Measurements from ENCODE around the gene LRTM2.

LRTM2 gene

DNA sequence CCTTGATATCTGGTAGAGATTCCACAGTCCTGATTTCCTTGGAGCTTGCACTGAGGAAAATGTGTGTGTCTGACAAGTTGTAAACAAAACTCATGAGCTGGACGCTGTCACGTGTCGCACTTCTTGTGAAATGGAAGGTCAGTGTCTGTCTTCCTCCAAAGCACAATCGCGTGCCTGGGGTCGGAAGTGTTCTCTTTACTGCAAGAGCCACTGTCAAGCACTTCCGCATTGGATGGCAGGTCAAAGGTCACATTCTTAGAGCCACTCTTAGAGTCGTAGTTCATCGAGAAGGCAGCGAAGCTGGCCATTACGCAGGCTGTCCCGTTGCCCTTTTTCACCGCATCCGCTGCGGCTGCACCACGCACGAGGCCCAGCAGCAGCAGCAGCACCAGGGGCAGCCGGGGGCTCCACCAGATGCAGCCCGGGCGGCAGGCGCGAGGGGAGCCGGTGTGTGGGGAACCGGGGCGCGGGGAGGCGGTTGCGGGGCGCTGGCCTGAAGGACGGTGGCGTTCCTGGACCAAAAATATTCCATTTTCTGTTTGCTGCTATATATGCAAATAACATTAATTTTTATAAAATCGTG, 45.0 kb downstream of the LRTM2 start:
- no peaks in the 10 kb centered on the region for H3K4me1 ChIP-seq (ENCODE audit: insufficient read depth, low read length)
- H3K27ac ChIP-seq (ENCODE audit: low read depth, low read length) = no peak overlapping the region
- H3K27me3 ChIP-seq (ENCODE audit: control insufficient read depth in 1 of 2, insufficient read depth in 2 of 2, low read length in 2 of 2) = peaks cover 0 to 14% of the 10 kb centered on the region in 2 donors
- no peak overlapping the region for H3K9ac ChIP-seq (ENCODE audit: low read length)
- H3K9me3 ChIP-seq (ENCODE audit: low read length) = peaks cover 3% of the 10 kb centered on the region
- no peak overlapping the region for H3K4me3 ChIP-seq (ENCODE audit: low read depth in 1 of 2, low read length in 2 of 2)
- H3K36me3 ChIP-seq (ENCODE audit: insufficient read depth, low read length) = no peaks in the 10 kb centered on the region

GRCh38 chr12:1869145-1869544, 48.8 kb downstream of the LRTM2 start:
- Histone ChIP-seq H3K36me3 (ENCODE audit: insufficient read depth, low read length) (no peaks in the 10 kb centered on the region), H3K9ac (ENCODE audit: low read length) (no peak overlapping the region), H3K27ac (ENCODE audit: low read depth, low read length) (no peak overlapping the region), H3K27me3 (ENCODE audit: control insufficient read depth in 1 of 2, insufficient read depth in 2 of 2, low read length in 2 of 2) (peaks cover 0 to 14% of the 10 kb centered on the region in 2 donors), H3K4me1 (ENCODE audit: insufficient read depth, low read length) (no peaks in the 10 kb centered on the region), H3K4me3 (ENCODE audit: low read depth in 1 of 2, low read length in 2 of 2) (no peak overlapping the region), H3K9me3 (ENCODE audit: low read length) (peaks cover 3% of the 10 kb centered on the region)

DNA sequence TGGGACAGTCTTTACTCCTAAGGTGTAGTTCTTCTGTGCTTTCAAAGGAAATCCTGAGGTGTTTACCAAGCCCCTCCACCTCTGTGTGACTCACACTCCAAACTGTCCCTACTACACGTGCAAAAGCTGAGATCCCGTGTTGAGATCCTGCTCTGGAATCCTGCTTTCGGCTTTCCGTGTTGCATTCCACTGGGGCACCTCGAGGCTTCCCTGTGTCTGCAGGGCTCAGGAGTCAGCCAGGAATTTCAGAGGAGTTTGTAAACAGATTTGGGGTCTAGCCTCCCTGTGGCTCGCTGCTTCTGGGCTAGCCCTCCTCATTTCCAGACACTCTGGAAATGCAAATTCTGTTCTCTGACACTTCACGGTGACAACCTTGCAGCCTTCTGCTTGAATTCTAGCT, 49.7 kb downstream of the LRTM2 start:
- H3K9me3 ChIP-seq (ENCODE audit: low read length) = peaks cover 3% of the 10 kb centered on the region
- no peaks in the 10 kb centered on the region for H3K36me3 ChIP-seq (ENCODE audit: insufficient read depth, low read length)
- H3K27me3 ChIP-seq (ENCODE audit: control insufficient read depth in 1 of 2, insufficient read depth in 2 of 2, low read length in 2 of 2) = peaks cover 0 to 6% of the 10 kb centered on the region in 2 donors
- no peak overlapping the region for H3K27ac ChIP-seq (ENCODE audit: low read depth, low read length)
- no peaks in the 10 kb centered on the region for H3K4me1 ChIP-seq (ENCODE audit: insufficient read depth, low read length)
- no peak overlapping the region for H3K4me3 ChIP-seq (ENCODE audit: low read depth in 1 of 2, low read length in 2 of 2)
- H3K9ac ChIP-seq (ENCODE audit: low read length) = no peak overlapping the region

- Histone ChIP-seq H3K27ac (ENCODE audit: low read depth, low read length) (no peak overlapping the region), H3K27me3 (ENCODE audit: control insufficient read depth in 1 of 2, insufficient read depth in 2 of 2, low read length in 2 of 2) (no peaks in the 10 kb centered on the region), H3K4me1 (ENCODE audit: insufficient read depth, low read length) (no peaks in the 10 kb centered on the region), H3K36me3 (ENCODE audit: insufficient read depth, low read length) (no peaks in the 10 kb centered on the region), H3K9me3 (ENCODE audit: low read length) (peaks cover 3% of the 10 kb centered on the region), H3K9ac (ENCODE audit: low read length) (no peak overlapping the region), H3K4me3 (ENCODE audit: low read depth in 1 of 2, low read length in 2 of 2) (no peak overlapping the region)
Measured at GRCh38 chr12:1870998-1871917, 50.9 kb downstream of the LRTM2 start.

GRCh38 chr12:1872001-1872400, 51.6 kb downstream of the LRTM2 start:
- Histone ChIP-seq H3K9ac (ENCODE audit: low read length) (no peak overlapping the region), H3K4me1 (ENCODE audit: insufficient read depth, low read length) (no peaks in the 10 kb centered on the region), H3K27ac (ENCODE audit: low read depth, low read length) (no peak overlapping the region), H3K36me3 (ENCODE audit: insufficient read depth, low read length) (no peaks in the 10 kb centered on the region), H3K4me3 (ENCODE audit: low read depth in 1 of 2, low read length in 2 of 2) (no peak overlapping the region), H3K27me3 (ENCODE audit: control insufficient read depth in 1 of 2, insufficient read depth in 2 of 2, low read length in 2 of 2) (no peaks in the 10 kb centered on the region), H3K9me3 (ENCODE audit: low read length) (peaks cover 3% of the 10 kb centered on the region)

DNA sequence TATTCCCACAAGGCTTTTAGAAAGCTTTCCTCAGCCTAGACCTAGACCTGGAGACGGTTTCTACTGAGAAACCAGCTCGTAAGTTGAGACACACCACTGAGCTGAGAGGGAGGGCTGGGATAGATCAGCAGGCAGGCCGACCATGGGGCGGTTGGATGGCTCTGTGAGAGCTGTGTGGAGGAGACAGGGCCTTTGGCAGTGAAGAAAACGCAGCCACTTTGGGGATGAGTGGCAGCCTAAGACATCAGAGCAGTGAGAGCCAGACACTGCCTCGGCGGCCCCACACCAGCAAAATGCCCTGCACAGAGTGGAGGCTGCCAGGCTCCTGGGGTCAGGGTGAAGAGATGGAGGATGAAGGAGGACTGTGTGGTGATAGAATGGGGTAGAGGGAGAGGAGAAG, 52.1 kb downstream of the LRTM2 start:
- H3K27me3 ChIP-seq (ENCODE audit: control insufficient read depth in 1 of 2, insufficient read depth in 2 of 2, low read length in 2 of 2) = no peaks in the 10 kb centered on the region
- H3K4me1 ChIP-seq (ENCODE audit: insufficient read depth, low read length) = no peaks in the 10 kb centered on the region
- peaks cover 3% of the 10 kb centered on the region for H3K9me3 ChIP-seq (ENCODE audit: low read length)
- no peaks in the 10 kb centered on the region for H3K36me3 ChIP-seq (ENCODE audit: insufficient read depth, low read length)
- H3K27ac ChIP-seq (ENCODE audit: low read depth, low read length) = no peak overlapping the region
- H3K9ac ChIP-seq (ENCODE audit: low read length) = no peak overlapping the region
- no peak overlapping the region for H3K4me3 ChIP-seq (ENCODE audit: low read depth in 1 of 2, low read length in 2 of 2)

DNA sequence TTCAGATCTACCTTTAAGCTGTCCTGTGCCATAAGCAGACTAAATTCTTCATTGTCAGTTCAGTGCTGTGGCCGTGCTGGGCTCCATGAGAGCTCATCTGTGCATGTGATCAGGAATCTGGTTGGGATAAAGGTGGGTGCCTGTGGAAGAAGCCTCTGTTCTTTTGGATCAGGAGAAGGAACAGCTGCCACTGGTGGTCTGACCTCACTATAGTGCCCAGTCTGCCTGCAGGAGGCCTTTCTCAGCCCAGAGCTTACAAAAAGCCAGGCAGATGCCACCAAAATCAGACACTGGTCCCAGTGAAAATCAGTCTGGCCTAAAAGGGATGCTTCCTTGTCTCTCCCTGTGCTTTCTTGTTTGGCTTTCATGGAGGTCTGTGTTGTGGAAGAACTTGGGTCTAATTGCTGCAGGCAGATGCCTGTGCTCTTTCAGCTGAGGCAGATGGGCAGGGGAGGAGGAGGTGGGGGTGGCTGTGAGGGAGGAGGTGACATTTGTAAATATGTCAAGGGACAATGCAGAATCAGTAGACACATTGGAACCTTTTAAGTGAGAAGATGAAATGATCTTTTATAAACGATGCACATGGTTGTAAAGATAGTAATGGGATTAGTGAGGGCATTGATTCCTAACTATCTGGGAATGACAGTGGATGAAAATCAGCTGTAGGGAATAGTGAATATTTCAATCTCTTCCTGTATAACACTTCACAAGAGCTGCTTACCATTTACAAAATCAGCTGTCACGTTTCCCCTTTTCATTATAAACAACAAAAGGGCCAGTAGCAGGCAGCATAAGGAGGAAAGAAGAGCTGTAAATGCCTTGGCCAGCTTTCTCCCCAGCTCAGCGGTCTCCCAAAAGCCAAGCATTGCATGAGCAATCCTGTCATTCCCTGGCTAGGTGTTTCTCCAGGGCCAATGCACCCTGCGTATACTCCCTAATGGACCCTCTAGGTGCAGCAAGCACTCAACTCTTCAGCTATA, 53.5 kb downstream of the LRTM2 start:
- Histone ChIP-seq H3K27me3 (ENCODE audit: control insufficient read depth in 1 of 2, insufficient read depth in 2 of 2, low read length in 2 of 2) (no peaks in the 10 kb centered on the region), H3K36me3 (ENCODE audit: insufficient read depth, low read length) (no peaks in the 10 kb centered on the region), H3K4me3 (ENCODE audit: low read depth in 1 of 2, low read length in 2 of 2) (no peak overlapping the region), H3K27ac (ENCODE audit: low read depth, low read length) (no peak overlapping the region), H3K9me3 (ENCODE audit: low read length) (peaks cover 3% of the 10 kb centered on the region), H3K9ac (ENCODE audit: low read length) (no peak overlapping the region), H3K4me1 (ENCODE audit: insufficient read depth, low read length) (no peaks in the 10 kb centered on the region)

GRCh38 chr12:1875608-1876007, 55.2 kb downstream of the LRTM2 start:
- H3K27me3 ChIP-seq (ENCODE audit: control insufficient read depth in 1 of 2, insufficient read depth in 2 of 2, low read length in 2 of 2) = no peaks in the 10 kb centered on the region
- H3K4me3 ChIP-seq (ENCODE audit: low read depth in 1 of 2, low read length in 2 of 2) = no peak overlapping the region
- H3K9me3 ChIP-seq (ENCODE audit: low read length) = no peaks in the 10 kb centered on the region
- H3K27ac ChIP-seq (ENCODE audit: low read depth, low read length) = no peak overlapping the region
- H3K9ac ChIP-seq (ENCODE audit: low read length) = no peak overlapping the region
- no peaks in the 10 kb centered on the region for H3K36me3 ChIP-seq (ENCODE audit: insufficient read depth, low read length)
- no peaks in the 10 kb centered on the region for H3K4me1 ChIP-seq (ENCODE audit: insufficient read depth, low read length)

- Histone ChIP-seq H3K27me3 (ENCODE audit: control insufficient read depth in 1 of 2, insufficient read depth in 2 of 2, low read length in 2 of 2) (no peaks in the 10 kb centered on the region), H3K36me3 (ENCODE audit: insufficient read depth, low read length) (no peaks in the 10 kb centered on the region), H3K4me3 (ENCODE audit: low read depth in 1 of 2, low read length in 2 of 2) (no peak overlapping the region), H3K27ac (ENCODE audit: low read depth, low read length) (no peak overlapping the region), H3K4me1 (ENCODE audit: insufficient read depth, low read length) (no peaks in the 10 kb centered on the region), H3K9ac (ENCODE audit: low read length) (no peak overlapping the region), H3K9me3 (ENCODE audit: low read length) (no peaks in the 10 kb centered on the region)
Measured at GRCh38 chr12:1876086-1876485, 55.7 kb downstream of the LRTM2 start.

DNA sequence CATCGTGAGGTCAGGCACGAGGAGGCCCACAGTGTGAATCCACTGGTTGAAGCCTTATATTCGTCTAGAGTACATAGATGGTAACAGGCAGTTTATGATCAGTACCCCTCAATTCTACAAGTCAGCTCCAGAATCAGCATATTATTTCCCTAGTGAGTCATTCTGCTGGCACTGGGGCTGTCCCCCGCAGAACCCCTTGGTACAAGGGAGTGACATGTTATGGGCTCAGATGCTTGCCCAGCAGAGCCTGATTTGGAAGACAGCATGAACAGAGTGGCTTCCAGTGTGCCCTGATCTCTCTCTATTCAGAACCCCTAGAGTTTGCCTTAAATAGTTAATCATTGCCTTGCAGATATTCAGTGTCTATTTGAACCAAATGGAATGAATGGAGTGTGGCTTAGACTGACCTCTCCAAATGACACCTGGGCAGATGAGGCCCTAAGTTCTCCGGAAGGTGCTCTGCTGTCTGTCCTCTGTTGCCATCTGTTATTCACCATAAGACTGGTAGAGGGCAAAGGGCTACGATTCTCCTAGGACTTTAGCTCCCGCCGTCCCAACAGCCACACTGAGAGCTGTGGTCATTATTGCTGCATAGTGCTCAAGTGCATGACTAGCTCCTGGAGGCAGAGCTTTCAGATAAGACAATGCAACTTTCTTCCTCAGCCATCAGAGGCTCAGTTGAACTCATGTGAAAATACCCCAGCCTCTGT, 57.0 kb downstream of the LRTM2 start:
- Histone ChIP-seq H3K4me3 (ENCODE audit: low read depth in 1 of 2, low read length in 2 of 2) (no peak overlapping the region), H3K27me3 (ENCODE audit: control insufficient read depth in 1 of 2, insufficient read depth in 2 of 2, low read length in 2 of 2) (no peaks in the 10 kb centered on the region), H3K36me3 (ENCODE audit: insufficient read depth, low read length) (no peaks in the 10 kb centered on the region), H3K9ac (ENCODE audit: low read length) (no peak overlapping the region), H3K27ac (ENCODE audit: low read depth, low read length) (no peak overlapping the region), H3K4me1 (ENCODE audit: insufficient read depth, low read length) (no peaks in the 10 kb centered on the region), H3K9me3 (ENCODE audit: low read length) (no peaks in the 10 kb centered on the region)

DNA sequence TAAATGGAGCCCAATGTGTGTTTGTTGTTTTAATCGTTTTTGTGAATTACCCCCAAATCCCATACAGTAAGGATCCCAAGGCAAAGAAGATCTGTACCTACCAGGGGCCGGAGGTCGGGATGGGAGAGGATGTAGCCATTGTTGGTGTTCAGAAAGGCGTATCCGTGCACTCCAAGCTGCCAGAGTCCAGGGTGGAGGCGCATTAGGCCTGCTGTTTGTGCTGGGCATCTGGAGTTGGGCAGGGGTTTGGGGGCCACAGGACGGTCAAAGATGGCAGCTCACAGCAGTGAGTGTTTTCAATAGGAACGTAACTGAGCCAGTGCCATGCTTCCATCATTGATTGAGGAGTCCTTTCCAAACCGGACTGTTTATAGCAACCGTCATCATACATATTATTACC, 57.8 kb downstream of the LRTM2 start:
- no peak overlapping the region for H3K27ac ChIP-seq (ENCODE audit: low read depth, low read length)
- H3K27me3 ChIP-seq (ENCODE audit: control insufficient read depth in 1 of 2, insufficient read depth in 2 of 2, low read length in 2 of 2) = no peaks in the 10 kb centered on the region
- no peaks in the 10 kb centered on the region for H3K36me3 ChIP-seq (ENCODE audit: insufficient read depth, low read length)
- H3K9ac ChIP-seq (ENCODE audit: low read length) = no peak overlapping the region
- no peaks in the 10 kb centered on the region for H3K9me3 ChIP-seq (ENCODE audit: low read length)
- no peak overlapping the region for H3K4me3 ChIP-seq (ENCODE audit: low read depth in 1 of 2, low read length in 2 of 2)
- H3K4me1 ChIP-seq (ENCODE audit: insufficient read depth, low read length) = no peaks in the 10 kb centered on the region
